Measurements from ENCODE around the gene PRDM16. TPM values are rescaled to one million over a fixed set of nuclear protein-coding genes. Genes with fewer than 3 reads are reported as not detected.

Gene PRDM16
- total and polyA plus RNA-seq, 2 experiments from 2014 or later = 0.14 to 0.16 TPM

- Histone ChIP-seq H3K4me1 (ENCODE audit: insufficient read depth) (peaks cover 15% of the 10 kb centered on the region; the same call in 1 of the 2 replicates), H3K79me2 (replicated peaks; ENCODE audit: insufficient read depth) (no peaks in the 10 kb centered on the region), H4K20me1 (replicated peaks; ENCODE audit: insufficient read depth) (no peaks in the 10 kb centered on the region), H3K27ac (ENCODE audit: low read depth) (no peak overlapping the region), H3K27me3 (ENCODE audit: insufficient read depth) (no peaks in the 10 kb centered on the region; the same call in 1 of the 2 replicates), H3K4me2 (peak overlapping the region; percentile 74), H2AFZ (peak overlapping the region; percentile 97), H3K4me3 (peak overlapping the region; percentile 52), H3K36me3 (ENCODE audit: insufficient read depth) (no peaks in the 10 kb centered on the region), H3F3A (replicated peaks; ENCODE audit: low read depth) (0 out of 2 replicates have a peak, but pooled peaks cover 2% of the 10 kb centered on the region), H3K9me2 (ENCODE audit: insufficient read depth) (no peaks in the 10 kb centered on the region)
- ATAC-seq = peak; percentile 86
- Mint-ChIP-seq H3K4me1 (peaks cover 20% of the 10 kb centered on the region), H3K36me3 (ENCODE audit: low read depth) (no peaks in the 10 kb centered on the region), H3K27ac (no peak overlapping the region), H3K27me3 (ENCODE audit: insufficient read depth, low read depth, poor library complexity) (peaks cover 15% of the 10 kb centered on the region), H3K9me3 (no peaks in the 10 kb centered on the region; the same call in 2 of the 3 replicates), H3K4me3 (peak overlapping the region; percentile 64; the same call in 2 of the 3 replicates)
- TF ChIP-seq CTCF (conservative IDR thresholded peaks at IDR 0.05; ENCODE audit: low read depth in 2 of 2) = 0 out of 4 replicates have a peak, but pooled peaks of 1 of the 2 experiments have one; percentile 1
- no peak for TF ChIP-seq REST (IDR thresholded peaks at IDR 0.05; ENCODE audit: unreplicated experiment)
- peak; percentile 77 for DNase-seq (ENCODE audit: low spot score)
Measured at GRCh38 chr1:3247521-3248121, 178.6 kb downstream of the PRDM16 start.

- Mint-ChIP-seq H3K27ac (no peak overlapping the region), H3K36me3 (ENCODE audit: low read depth) (no peaks in the 10 kb centered on the region), H3K9me3 (no peaks in the 10 kb centered on the region; the same call in 2 of the 3 replicates), H3K4me1 (peaks cover 20% of the 10 kb centered on the region), H3K27me3 (ENCODE audit: insufficient read depth, low read depth, poor library complexity) (peaks cover 15% of the 10 kb centered on the region), H3K4me3 (peak overlapping the region; percentile 64; the same call in 2 of the 3 replicates)
- Histone ChIP-seq H3K4me3 (peak overlapping the region; percentile 52), H3K4me2 (peak overlapping the region; percentile 74), H3K9me2 (ENCODE audit: insufficient read depth) (no peaks in the 10 kb centered on the region), H3K27me3 (ENCODE audit: insufficient read depth) (no peaks in the 10 kb centered on the region; the same call in 1 of the 2 replicates), H2AFZ (peak overlapping the region; percentile 97; the same call in 1 of the 2 replicates), H3K36me3 (ENCODE audit: insufficient read depth) (no peaks in the 10 kb centered on the region), H3K79me2 (replicated peaks; ENCODE audit: insufficient read depth) (no peaks in the 10 kb centered on the region), H3F3A (replicated peaks; ENCODE audit: low read depth) (0 out of 2 replicates have a peak, but pooled peaks cover 2% of the 10 kb centered on the region), H3K4me1 (ENCODE audit: insufficient read depth) (peaks cover 15% of the 10 kb centered on the region; the same call in 1 of the 2 replicates), H3K27ac (ENCODE audit: low read depth) (no peak overlapping the region), H4K20me1 (replicated peaks; ENCODE audit: insufficient read depth) (no peaks in the 10 kb centered on the region)
- DNase-seq (ENCODE audit: low spot score) = no peak
- ATAC-seq = no peak; the same call in 2 of the 3 replicates
- TF ChIP-seq EZH2phosphoT487 (IDR thresholded peaks at IDR 0.05; ENCODE audit: unreplicated experiment) = no peak
- no peak for TF ChIP-seq ZNF114 (CRISPR knock-in tag; IDR thresholded peaks at IDR 0.05)
- TF ChIP-seq ZNF462 (CRISPR knock-in tag; IDR thresholded peaks at IDR 0.05) = no peak
- no peak for TF ChIP-seq POLR2AphosphoS5 (IDR thresholded peaks at IDR 0.05; ENCODE audit: low read depth)
Measured at GRCh38 chr1:3248155-3249141, 179.4 kb downstream of the PRDM16 start.

Measured in GM23338 (cell line).